GM18508 (cell line): ENCODE data around the gene PRKG1.
A peak's percentile ranks its signal among the peaks of the same experiment; 100 is the strongest.
"Not testable (repeated sequence)": the region's sequence is repeated elsewhere in the genome, so short reads cannot be mapped to it uniquely, and the experiment has no call there.

Experiments
- ATAC-seq: cut with Tn5 transposase; IDR thresholded peaks from one replicate; pipeline ENCODE4 v1.9.1; 2021; ENCODE audit warnings: moderate number of reproducible peaks; ENCODE audit not compliant: insufficient read depth, unreplicated experiment

PRKG1 gene

GRCh38 chr10:52194191-52194590 lies 1119.9 kb downstream of the PRKG1 start:
- ATAC-seq = no peak

- no peak for ATAC-seq
These were observed 1120.4 kb downstream of the PRKG1 start for GRCh38 chr10:52194716-52195115.

- no peak for ATAC-seq
These were observed 1122.8 kb downstream of the PRKG1 start for GRCh38 chr10:52197098-52197497.

DNA sequence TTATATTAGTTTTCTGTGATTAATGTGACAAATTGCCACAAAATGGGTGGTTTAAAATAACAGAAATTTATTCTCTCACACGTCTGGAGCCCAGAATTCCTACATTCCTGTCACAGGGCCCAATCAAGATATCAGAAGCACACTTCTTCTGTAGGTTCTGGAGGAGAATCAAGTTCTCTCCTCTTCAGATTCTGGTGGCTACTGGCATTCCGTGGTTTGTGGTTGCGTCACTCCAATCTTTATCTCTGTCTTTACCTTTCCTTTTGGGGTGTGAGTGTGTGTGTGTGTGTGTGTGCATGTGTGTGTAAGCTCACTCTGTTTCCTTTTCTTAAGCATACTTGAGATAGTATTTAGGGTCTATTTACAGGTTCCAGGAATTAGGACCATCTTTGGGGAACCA lies 1124.3 kb downstream of the PRKG1 start:
- no peak for ATAC-seq

- not testable (repeated sequence) for ATAC-seq
These were observed 1130.6 kb downstream of the PRKG1 start for GRCh38 chr10:52204906-52205305.

DNA sequence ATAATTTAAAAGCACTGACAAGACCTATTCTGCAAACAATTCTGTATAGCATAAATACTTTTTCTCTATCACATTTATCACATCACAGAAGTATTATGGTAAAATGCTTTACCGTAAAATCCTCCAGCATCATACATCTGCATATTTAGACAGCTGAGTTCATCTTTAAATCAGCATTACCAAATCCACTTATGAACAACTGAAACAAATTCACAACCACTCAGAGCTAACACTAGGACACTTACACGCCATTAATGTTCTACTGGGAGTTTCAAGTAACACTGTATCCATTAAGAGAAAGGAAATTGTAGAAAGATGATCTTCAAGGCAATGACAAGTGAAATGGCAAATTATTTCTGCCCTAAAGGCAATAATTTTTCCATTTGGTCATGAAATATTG lies 1134.1 kb downstream of the PRKG1 start:
- ATAC-seq = no peak

DNA sequence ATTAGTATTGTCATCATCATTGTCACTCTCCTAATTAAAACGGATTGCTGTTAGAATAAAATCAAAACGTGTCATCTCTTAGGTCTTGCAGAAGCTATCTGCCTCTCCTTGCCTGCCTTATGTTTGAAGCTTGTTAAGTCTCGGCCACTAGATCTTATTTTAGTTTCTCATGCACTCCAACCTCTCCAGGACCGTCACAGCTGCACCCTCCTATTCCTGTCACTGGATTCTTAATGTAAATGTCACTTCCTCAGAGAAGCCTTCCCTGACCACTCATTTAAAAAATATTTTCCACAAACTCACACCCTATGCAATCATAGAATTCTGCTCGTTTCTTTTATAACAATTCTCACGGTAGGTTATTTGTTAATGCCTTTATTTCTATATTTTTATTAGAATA lies 1135.9 kb downstream of the PRKG1 start:
- ATAC-seq = no peak

DNA sequence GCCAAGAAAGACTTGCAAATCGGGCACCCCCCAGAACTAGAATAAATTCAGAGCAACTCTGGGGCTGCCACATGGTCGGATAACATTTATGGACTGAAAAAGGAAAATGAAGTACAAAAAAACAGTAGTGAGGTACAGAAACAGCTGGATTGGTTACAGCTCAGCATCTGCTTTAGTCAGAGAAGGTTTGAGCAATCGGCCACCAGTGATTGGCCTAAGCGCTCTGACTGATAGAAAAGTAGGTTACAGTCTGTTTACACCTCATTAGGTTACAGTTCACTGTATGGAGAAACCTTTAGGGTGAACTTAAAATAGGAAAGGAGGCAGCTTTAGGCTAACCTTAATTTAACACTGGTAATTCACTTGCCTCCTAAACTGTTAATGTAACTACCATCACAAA lies 1137.8 kb downstream of the PRKG1 start:
- ATAC-seq = no peak

DNA sequence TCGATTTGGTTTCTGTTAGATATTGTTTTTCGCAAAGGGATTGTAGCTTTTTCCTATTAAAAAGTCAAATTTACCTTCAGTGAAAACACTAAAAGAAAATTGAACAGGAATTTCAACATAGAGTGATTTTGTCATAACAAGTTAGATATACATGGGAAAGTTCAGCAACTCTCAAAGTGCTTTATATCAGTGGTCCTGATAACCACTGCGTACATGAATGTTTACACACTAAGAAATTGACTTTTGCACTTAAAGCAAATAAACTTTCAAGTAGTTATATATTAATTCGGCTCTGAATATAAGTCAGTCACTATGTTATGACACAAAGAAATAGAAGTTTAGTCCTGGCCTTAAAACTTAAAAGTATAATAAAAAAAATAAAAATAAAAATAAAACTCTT lies 1138.5 kb downstream of the PRKG1 start:
- ATAC-seq = no peak

GRCh38 chr10:52213321-52213752 lies 1139.0 kb downstream of the PRKG1 start:
- ATAC-seq = no peak

DNA sequence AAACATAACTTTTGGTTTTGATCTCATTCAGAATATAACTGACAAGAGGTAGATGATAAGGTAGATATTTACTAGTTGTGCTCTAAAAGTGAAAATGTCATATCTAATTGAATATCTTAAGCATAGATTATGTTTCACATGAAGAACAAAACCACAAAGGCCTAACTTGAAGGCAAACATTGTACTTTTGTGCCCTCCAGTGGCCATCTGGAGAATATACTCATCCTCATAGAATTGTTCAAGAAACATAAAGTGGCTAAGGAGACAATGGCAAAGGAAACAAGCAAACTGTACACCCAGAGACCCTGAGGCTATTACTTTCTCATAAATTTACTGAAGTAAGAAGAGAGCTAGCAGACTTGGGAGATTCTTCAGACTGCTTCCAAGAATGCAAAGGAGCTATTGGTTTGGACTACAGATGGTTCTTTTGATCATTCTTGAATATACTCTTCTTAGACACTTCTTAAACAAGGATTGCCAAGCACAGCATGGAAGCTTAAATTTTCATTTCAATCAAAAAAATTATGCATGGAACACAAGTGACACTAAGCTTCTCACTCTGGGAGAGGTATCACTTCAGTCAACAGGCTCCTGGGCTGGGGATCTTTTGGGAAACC lies 1141.6 kb downstream of the PRKG1 start:
- ATAC-seq = peak; percentile 67

DNA sequence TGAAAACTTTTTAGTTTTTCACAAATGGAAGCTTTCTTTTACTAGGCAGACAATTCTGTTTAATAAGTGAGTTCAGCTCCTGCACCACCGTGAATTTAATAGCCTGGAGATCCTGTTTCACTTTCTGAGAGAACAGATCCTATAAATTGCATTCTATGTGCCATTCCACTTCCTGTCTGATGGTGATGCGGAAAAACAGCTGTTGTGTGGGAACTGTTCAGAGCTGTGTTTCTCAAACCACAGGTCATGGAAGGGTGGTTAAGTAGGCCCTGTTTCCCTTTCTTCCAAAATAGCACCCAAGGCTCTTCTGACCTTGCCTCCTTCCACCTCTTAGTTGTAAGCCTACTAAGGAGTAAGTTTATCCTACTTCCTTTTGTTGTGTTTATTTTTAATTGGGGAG lies 1142.6 kb downstream of the PRKG1 start:
- ATAC-seq = peak; percentile 48

DNA sequence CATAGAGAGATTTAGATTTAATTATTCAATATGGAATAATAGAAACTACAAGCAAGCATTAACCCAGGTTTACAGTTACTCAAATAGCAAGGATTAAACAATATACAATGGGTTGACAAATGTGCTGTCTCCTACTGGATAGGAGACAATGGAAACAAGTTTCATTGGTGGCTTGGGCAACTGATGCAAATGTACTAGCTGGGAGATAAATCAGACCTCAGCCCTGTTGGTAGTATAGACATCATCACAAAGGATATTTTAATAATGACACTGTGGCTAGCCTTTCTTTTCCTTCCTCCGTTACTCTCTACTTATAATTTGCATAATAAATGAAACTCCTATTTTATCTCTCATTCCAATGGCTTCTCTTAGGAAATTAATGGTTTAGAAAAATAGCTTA lies 1143.2 kb downstream of the PRKG1 start:
- ATAC-seq = no peak

DNA sequence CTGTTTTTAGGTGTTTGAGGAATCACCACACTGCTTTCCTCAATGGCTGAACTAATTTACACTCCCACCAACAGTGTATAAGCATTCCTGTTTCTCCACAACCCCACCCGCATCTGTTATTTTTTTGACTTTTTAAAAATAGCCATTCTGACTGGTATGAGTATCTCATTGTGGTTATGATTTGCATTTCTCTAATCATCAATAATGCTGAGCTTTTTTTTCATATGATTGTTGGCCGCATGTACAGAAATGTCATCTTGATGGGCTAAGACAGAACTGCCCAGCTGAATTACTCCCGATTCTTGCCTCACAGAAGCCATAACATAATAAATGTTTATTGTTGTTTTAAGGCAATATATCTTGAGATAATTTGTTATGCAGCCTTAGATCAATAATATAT lies 1146.7 kb downstream of the PRKG1 start:
- ATAC-seq = no peak

DNA sequence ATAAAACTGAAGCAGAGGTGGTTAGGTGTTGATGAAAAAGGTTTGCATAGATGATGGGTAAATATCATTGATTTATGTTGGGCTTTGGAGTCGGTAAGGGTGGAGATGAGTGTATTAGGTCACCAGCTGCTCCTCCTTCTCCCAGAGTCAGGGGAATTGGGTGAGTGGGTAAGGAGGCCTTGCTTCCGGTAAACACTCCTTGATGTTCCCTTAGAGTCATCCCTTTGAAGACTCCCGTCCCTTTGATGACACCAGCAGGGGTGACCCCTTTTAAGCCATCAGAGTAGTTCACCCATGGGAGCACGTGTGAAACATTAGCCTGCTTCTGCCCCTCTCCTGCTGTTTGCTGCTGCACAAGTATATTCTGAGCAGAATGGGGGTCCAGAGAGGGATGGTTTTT lies 1147.6 kb downstream of the PRKG1 start:
- no peak for ATAC-seq

GRCh38 chr10:52226197-52226847 lies 1152.0 kb downstream of the PRKG1 start:
- ATAC-seq = no peak

DNA sequence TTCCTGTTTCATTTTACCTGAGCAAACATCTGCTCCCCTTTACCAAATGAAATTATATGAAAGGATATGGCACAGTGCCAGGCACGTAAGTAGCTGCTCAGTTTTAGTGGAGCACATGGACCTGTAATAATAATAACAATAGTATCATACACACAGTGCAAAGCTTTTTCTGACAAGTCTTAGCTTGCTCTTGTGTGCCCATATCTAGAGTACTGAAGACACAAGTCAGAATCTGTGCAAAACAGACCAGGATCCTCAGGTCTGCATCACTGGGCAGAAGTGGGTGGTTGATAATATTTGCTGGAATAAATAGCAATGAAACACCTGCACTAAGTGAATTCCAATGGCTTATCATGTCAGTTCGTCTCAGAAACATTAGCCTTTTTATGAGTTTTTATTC lies 1154.3 kb downstream of the PRKG1 start:
- no peak for ATAC-seq

DNA sequence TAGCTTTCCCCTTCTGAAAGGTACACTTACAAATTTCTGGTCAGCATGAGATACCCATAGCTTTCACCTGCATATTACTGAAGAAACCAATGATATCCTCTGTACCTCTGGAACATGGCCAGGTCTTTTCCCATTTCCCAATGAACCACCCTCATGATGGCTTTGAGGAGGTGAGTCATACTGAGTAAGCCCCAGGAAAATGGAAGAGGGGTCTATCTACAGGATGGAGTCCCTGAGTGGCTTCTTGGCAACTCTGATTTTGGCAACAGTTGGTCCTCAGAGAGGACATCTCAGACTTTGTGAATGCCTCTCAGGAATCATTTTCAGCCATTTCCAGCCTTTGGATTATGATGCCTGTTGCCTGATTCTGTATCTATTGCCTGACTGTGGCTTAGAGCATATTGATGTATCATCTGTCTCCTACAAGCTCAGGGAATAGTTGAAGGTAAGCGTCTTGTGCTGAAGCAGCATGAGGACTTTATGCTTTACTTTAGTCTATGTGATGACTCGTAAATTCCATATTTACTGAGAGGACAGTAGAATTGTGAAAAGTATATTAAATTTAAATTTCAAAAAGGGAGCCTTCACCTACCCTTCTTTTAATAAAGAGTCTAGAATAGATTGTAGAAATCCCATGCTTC lies 1155.1 kb downstream of the PRKG1 start:
- no peak for ATAC-seq

- ATAC-seq = peak; percentile 96
These were observed 1158.5 kb downstream of the PRKG1 start for GRCh38 chr10:52232561-52233350.

DNA sequence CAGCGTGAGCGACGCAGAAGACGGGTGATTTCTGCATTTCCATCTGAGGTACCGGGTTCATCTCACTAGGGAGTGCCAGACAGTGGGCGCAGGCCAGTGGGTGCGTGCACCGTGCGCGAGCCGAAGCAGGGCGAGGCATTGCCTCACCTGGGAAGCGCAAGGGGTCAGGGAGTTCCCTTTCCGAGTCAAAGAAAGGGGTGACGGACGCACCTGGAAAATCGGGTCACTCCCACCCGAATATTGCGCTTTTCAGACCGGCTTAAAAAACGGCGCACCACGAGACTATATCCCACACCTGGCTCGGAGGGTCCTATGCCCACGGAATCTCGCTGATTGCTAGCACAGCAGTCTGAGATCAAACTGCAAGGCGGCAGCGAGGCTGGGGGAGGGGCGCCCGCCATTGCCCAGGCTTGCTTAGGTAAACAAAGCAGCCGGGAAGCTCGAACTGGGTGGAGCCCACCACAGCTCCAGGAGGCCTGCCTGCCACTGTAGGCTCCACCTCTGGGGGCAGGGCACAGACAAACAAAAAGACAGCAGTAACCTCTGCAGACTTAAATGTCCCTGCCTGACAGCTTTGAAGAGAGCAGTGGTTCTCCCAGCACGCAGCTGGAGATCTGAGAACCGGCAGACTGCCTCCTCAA lies 1159.2 kb downstream of the PRKG1 start:
- not testable (repeated sequence) for ATAC-seq

- ATAC-seq = no peak
These were observed 1165.5 kb downstream of the PRKG1 start for GRCh38 chr10:52239771-52240170.
